ENCODE results near the gene FAM53B. TPM values are rescaled to one million over a fixed set of nuclear protein-coding genes. Genes with fewer than 3 reads are reported as not detected.

Gene FAM53B
- total and polyA plus RNA-seq, 7 experiments from 2014 or later = 3.9 to 51.5 (median 27.7) TPM

- Histone ChIP-seq H3K27ac (ENCODE audit: low read depth, low read length) (peak overlapping the region; percentile 69), H3K4me3 (ENCODE audit: low read length) (peak overlapping the region; percentile 25)
These were observed 107.0 kb downstream of the FAM53B start for GRCh38 chr10:124637091-124637700.

GRCh38 chr10:124636271-124636995, 107.7 kb downstream of the FAM53B start:
- H3K36me3 Mint-ChIP-seq = peaks cover 0 to 25% (median 13%) of the 10 kb centered on the region in 5 donors
- peaks cover 43 to 85% (median 80%) of the 10 kb centered on the region in 7 donors for H3K4me1 Mint-ChIP-seq
- intact Hi-C loops (cut with micrococcal nuclease) = loop anchor here in 1 of 2 donors (1.0 to 5.0 kb wide), 5 partner anchors 9 to 105 kb away; no protein-coding TSS in a partner anchor
- H3K27me3 Mint-ChIP-seq = peaks cover 0 to 8% (median 0%) of the 10 kb centered on the region in 5 donors
- Histone ChIP-seq H3K4me1 (ENCODE audit: control insufficient read depth in 2 of 2, insufficient read depth in 2 of 2, low read length in 2 of 2) (peaks cover 40 to 55% of the 10 kb centered on the region in 2 donors), H3K27ac (ENCODE audit: low read depth, low read length) (peak overlapping the region; percentile 69), H3K9me3 (ENCODE audit: control insufficient read depth in 2 of 3, low read length in 3 of 3) (peaks cover 0 to 8% (median 0%) of the 10 kb centered on the region in 3 experiments), H3K27me3 (ENCODE audit: control insufficient read depth in 2 of 2, insufficient read depth in 2 of 2, low read length in 2 of 2) (no peaks in the 10 kb centered on the region), H3K4me3 (ENCODE audit: low read length) (peak overlapping the region; percentile 25), H3K36me3 (ENCODE audit: control insufficient read depth in 2 of 3, insufficient read depth in 3 of 3, low read length in 3 of 3) (no peaks in the 10 kb centered on the region)
- CTCF ChIA-PET = interaction anchor here (1.3 to 3.9 kb wide), 9 partner anchors 10 to 109 kb away, joined by 4 to 29 read pairs (median 5); no protein-coding TSS in a partner anchor
- peak in 6 of 9 donors; percentile 42 to 55 (median 51) for DNase-seq
- peaks cover 0 to 11% (median 3%) of the 10 kb centered on the region in 11 donors for H3K9me3 Mint-ChIP-seq
- POLR2A ChIA-PET = interaction anchor here (0.6 to 3.7 kb wide), 12 partner anchors 9 to 156 kb away, joined by 3 to 14 read pairs (median 4); no protein-coding TSS in a partner anchor
- peak; percentile 51 for ATAC-seq
- H3K4me3 Mint-ChIP-seq = peak overlapping the region; percentile 64 to 91 (median 82)
- peak overlapping the region; percentile 52 to 97 (median 95) for H3K27ac Mint-ChIP-seq

More at GRCh38 chr10:124637091-124637700, 107.0 kb downstream of the FAM53B start:
- peak overlapping the region in 8 of 9 donors; percentile 88 to 97 (median 95) for H3K27ac Mint-ChIP-seq
- intact Hi-C loops (cut with micrococcal nuclease) = loop anchor here in 1 of 2 donors (2.0 to 5.0 kb wide), 2 partner anchors 14 to 40 kb away; no protein-coding TSS in a partner anchor
- Histone ChIP-seq H3K9me3 (ENCODE audit: control insufficient read depth in 2 of 3, low read length in 3 of 3) (peaks cover 0 to 8% (median 0%) of the 10 kb centered on the region in 3 experiments), H3K36me3 (ENCODE audit: control insufficient read depth in 2 of 3, insufficient read depth in 3 of 3, low read length in 3 of 3) (no peaks in the 10 kb centered on the region), H3K4me1 (ENCODE audit: control insufficient read depth in 2 of 2, insufficient read depth in 2 of 2, low read length in 2 of 2) (peaks cover 43 to 55% of the 10 kb centered on the region in 2 donors), H3K27me3 (ENCODE audit: control insufficient read depth in 2 of 2, insufficient read depth in 2 of 2, low read length in 2 of 2) (no peaks in the 10 kb centered on the region)
- DNase-seq (no peak), ATAC-seq (no peak)
- H3K4me1 Mint-ChIP-seq = peaks cover 41 to 85% (median 80%) of the 10 kb centered on the region in 7 donors
- POLR2A ChIA-PET = interaction anchor here (0.5 to 3.7 kb wide), 11 partner anchors 9 to 166 kb away, joined by 3 to 14 read pairs (median 4); no protein-coding TSS in a partner anchor
- peak overlapping the region; percentile 39 to 91 (median 82) for H3K4me3 Mint-ChIP-seq
- H3K9me3 Mint-ChIP-seq = peaks cover 0 to 11% (median 3%) of the 10 kb centered on the region in 11 donors
- peaks cover 0 to 25% (median 13%) of the 10 kb centered on the region in 5 donors for H3K36me3 Mint-ChIP-seq
- CTCF ChIA-PET = interaction anchor here (0.9 to 3.9 kb wide), 12 partner anchors 8 to 108 kb away, joined by 3 to 29 read pairs (median 5); no protein-coding TSS in a partner anchor
- H3K27me3 Mint-ChIP-seq = peaks cover 0 to 8% (median 0%) of the 10 kb centered on the region in 5 donors

- peaks cover 0 to 8% (median 0%) of the 10 kb centered on the region in 5 donors for H3K27me3 Mint-ChIP-seq
- H3K9me3 ChIP-seq (ENCODE audit: control insufficient read depth in 2 of 3, low read length in 3 of 3) = peaks cover 0 to 8% (median 0%) of the 10 kb centered on the region in 3 experiments
- no peaks in the 10 kb centered on the region for H3K27me3 ChIP-seq (ENCODE audit: control insufficient read depth in 2 of 2, insufficient read depth in 2 of 2, low read length in 2 of 2)
- H3K4me3 ChIP-seq (ENCODE audit: low read length) = no peak overlapping the region
- H3K9me3 Mint-ChIP-seq = peaks cover 0 to 11% (median 3%) of the 10 kb centered on the region in 11 donors
- intact Hi-C loops (cut with micrococcal nuclease) = loop anchor here (1.0 kb wide), 1 partner anchor 109 kb away; no protein-coding TSS in a partner anchor
- no peaks in the 10 kb centered on the region for H3K36me3 ChIP-seq (ENCODE audit: control insufficient read depth in 2 of 3, insufficient read depth in 3 of 3, low read length in 3 of 3)
- no peak overlapping the region for H3K4me3 Mint-ChIP-seq
- CTCF ChIA-PET = interaction anchor here (1.1 to 3.6 kb wide), 5 partner anchors 15 to 116 kb away, joined by 3 to 26 read pairs (median 5); no protein-coding TSS in a partner anchor
- ATAC-seq = no peak
- POLR2A ChIA-PET = interaction anchor here (0.7 to 2.9 kb wide), 5 partner anchors 12 to 113 kb away, joined by 3 to 13 read pairs (median 6); no protein-coding TSS in a partner anchor
- H3K4me1 ChIP-seq (ENCODE audit: control insufficient read depth in 2 of 2, insufficient read depth in 2 of 2, low read length in 2 of 2) = peaks cover 25 to 47% of the 10 kb centered on the region in 2 donors
- H3K27ac Mint-ChIP-seq = peak overlapping the region in 2 of 9 donors; percentile 12 to 40
- H3K36me3 Mint-ChIP-seq = peaks cover 0 to 24% (median 13%) of the 10 kb centered on the region in 5 donors
- H3K27ac ChIP-seq (ENCODE audit: low read depth, low read length) = no peak overlapping the region
- peaks cover 29 to 78% (median 67%) of the 10 kb centered on the region in 7 donors for H3K4me1 Mint-ChIP-seq
- no peak for DNase-seq
These were observed 111.6 kb downstream of the FAM53B start for GRCh38 chr10:124632566-124632965.

DNA sequence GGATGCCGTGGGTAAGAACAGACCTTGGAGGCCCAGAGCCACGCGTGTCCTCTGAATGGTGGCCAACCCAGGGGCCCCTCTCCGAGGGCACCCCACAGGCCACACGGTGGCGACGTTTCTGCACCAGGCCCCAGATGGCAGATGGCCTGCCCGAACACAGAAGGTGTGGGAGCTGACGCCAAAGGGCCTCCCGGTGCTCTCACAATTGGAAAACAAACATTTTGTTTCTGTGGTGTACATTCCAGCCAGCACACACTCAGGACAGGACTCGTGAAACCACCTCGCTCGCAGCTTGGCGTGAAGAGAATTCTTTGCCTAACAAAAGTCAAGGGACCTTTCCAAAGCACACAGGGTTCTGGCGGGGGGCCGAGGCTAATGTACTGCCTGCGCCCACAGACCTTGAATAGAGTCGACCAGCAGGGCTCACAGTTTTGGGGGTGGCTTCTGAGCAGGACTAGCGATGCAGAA, 112.1 kb downstream of the FAM53B start:
- H3K36me3 Mint-ChIP-seq = peaks cover 0 to 22% (median 13%) of the 10 kb centered on the region in 5 donors
- ChIA-PET POLR2A (interaction anchor here (0.8 to 2.9 kb wide), 4 partner anchors 12 to 113 kb away, joined by 3 to 13 read pairs (median 6); no protein-coding TSS in a partner anchor), CTCF (interaction anchor here (1.1 to 3.6 kb wide), 5 partner anchors 15 to 116 kb away, joined by 3 to 26 read pairs (median 5); no protein-coding TSS in a partner anchor)
- H3K27me3 Mint-ChIP-seq = peaks cover 0 to 8% (median 0%) of the 10 kb centered on the region in 5 donors
- H3K4me3 ChIP-seq (ENCODE audit: low read length) = no peak overlapping the region
- no peaks in the 10 kb centered on the region for H3K36me3 ChIP-seq (ENCODE audit: control insufficient read depth in 2 of 3, insufficient read depth in 3 of 3, low read length in 3 of 3)
- H3K4me1 ChIP-seq (ENCODE audit: control insufficient read depth in 2 of 2, insufficient read depth in 2 of 2, low read length in 2 of 2) = peaks cover 25 to 47% of the 10 kb centered on the region in 2 donors
- peak; percentile 43 for ATAC-seq
- peaks cover 29 to 78% (median 67%) of the 10 kb centered on the region in 7 donors for H3K4me1 Mint-ChIP-seq
- H3K4me3 Mint-ChIP-seq = peak overlapping the region in 1 of 10 donors; percentile 7
- intact Hi-C loops (cut with micrococcal nuclease) = loop anchor here (1.0 kb wide), 1 partner anchor 109 kb away; no protein-coding TSS in a partner anchor
- peaks cover 0 to 8% (median 0%) of the 10 kb centered on the region in 3 experiments for H3K9me3 ChIP-seq (ENCODE audit: control insufficient read depth in 2 of 3, low read length in 3 of 3)
- DNase-seq = peak in 2 of 9 donors; percentile 36 to 51
- H3K9me3 Mint-ChIP-seq = peaks cover 0 to 11% (median 3%) of the 10 kb centered on the region in 11 donors
- no peak overlapping the region for H3K27ac ChIP-seq (ENCODE audit: low read depth, low read length)
- peak overlapping the region in 2 of 9 donors; percentile 40 to 53 for H3K27ac Mint-ChIP-seq
- no peaks in the 10 kb centered on the region for H3K27me3 ChIP-seq (ENCODE audit: control insufficient read depth in 2 of 2, insufficient read depth in 2 of 2, low read length in 2 of 2)

- ATAC-seq (no peak), DNase-seq (no peak)
- POLR2A ChIA-PET = interaction anchor here (0.7 to 1.5 kb wide), 2 partner anchors 37 to 111 kb away, joined by 4 read pairs; no protein-coding TSS in a partner anchor
- Histone ChIP-seq H3K4me3 (ENCODE audit: low read length) (no peak overlapping the region), H3K4me1 (ENCODE audit: control insufficient read depth in 2 of 2, insufficient read depth in 2 of 2, low read length in 2 of 2) (peaks cover 29 to 50% of the 10 kb centered on the region in 2 donors), H3K27me3 (ENCODE audit: control insufficient read depth in 2 of 2, insufficient read depth in 2 of 2, low read length in 2 of 2) (no peaks in the 10 kb centered on the region), H3K27ac (ENCODE audit: low read depth, low read length) (no peak overlapping the region), H3K36me3 (ENCODE audit: control insufficient read depth in 2 of 3, insufficient read depth in 3 of 3, low read length in 3 of 3) (no peaks in the 10 kb centered on the region), H3K9me3 (ENCODE audit: control insufficient read depth in 2 of 3, low read length in 3 of 3) (peaks cover 0 to 8% (median 0%) of the 10 kb centered on the region in 3 experiments)
- no peak overlapping the region for H3K4me3 Mint-ChIP-seq
- peaks cover 0 to 8% (median 0%) of the 10 kb centered on the region in 5 donors for H3K27me3 Mint-ChIP-seq
- H3K27ac Mint-ChIP-seq = peak overlapping the region in 5 of 9 donors; percentile 10 to 89 (median 45)
- peaks cover 25 to 76% (median 61%) of the 10 kb centered on the region in 7 donors for H3K4me1 Mint-ChIP-seq
- H3K9me3 Mint-ChIP-seq = peaks cover 0 to 11% (median 3%) of the 10 kb centered on the region in 11 donors
- peaks cover 0 to 13% (median 13%) of the 10 kb centered on the region in 5 donors for H3K36me3 Mint-ChIP-seq
- intact Hi-C loops (cut with micrococcal nuclease) = no loop called here
- CTCF ChIA-PET = interaction anchor here (1.6 to 5.1 kb wide), 2 partner anchors 19 to 111 kb away, joined by 4 to 44 read pairs; no protein-coding TSS in a partner anchor
These were observed 113.6 kb downstream of the FAM53B start for GRCh38 chr10:124630551-124630950.

Data from naive thymus-derived CD4-positive, alpha-beta T cell (primary cell).